DOHH2 (cell line): ENCODE measurements around the gene DNMBP.
A peak's percentile ranks its signal among the peaks of the same experiment; 100 is the strongest.

Source experiments
- H3F3A ChIP-seq: fragments of 200-600 bp; sonication (generic), shearing (Covaris generic); 2 replicates; pipeline ENCODE4 v1.6.0; 2016; ENCODE audit warnings: antibody characterized with exemption, mild to moderate bottlenecking; ENCODE audit not compliant: control insufficient read depth, insufficient read depth
- H3K27ac ChIP-seq: fragments of 200-600 bp; sonication (generic); 2 replicates; pipeline ENCODE4 v1.5.1; 2014; ENCODE audit warnings: low read depth, mild to moderate bottlenecking, low read length, moderate library complexity
- H3K27me3 ChIP-seq: fragments of 200-600 bp; sonication (generic); 2 replicates; pipeline ENCODE4 v1.6.1; 2014; ENCODE audit warnings: mild to moderate bottlenecking, low read length, mixed read lengths; ENCODE audit not compliant: control insufficient read depth
- H3K36me3 ChIP-seq: fragments of 200-600 bp; sonication (generic); 2 replicates; pipeline ENCODE4 v1.6.1; 2014; ENCODE audit warnings: mild to moderate bottlenecking, low read length, moderate library complexity, mixed read lengths; ENCODE audit not compliant: control insufficient read depth
- H3K4me1 ChIP-seq: fragments of 200-600 bp; sonication (generic); 2 replicates; pipeline ENCODE4 v1.6.1; 2014; ENCODE audit warnings: mild to moderate bottlenecking, low read length, mixed read lengths; ENCODE audit not compliant: control insufficient read depth
- H3K4me2 ChIP-seq: fragments of 200-600 bp; sonication (generic); 2 replicates; pipeline ENCODE4 v1.6.0; 2014; ENCODE audit warnings: mild to moderate bottlenecking, low read length, moderate library complexity
- H3K4me3 ChIP-seq: fragments of 200-600 bp; sonication (generic); 2 replicates; pipeline ENCODE4 v1.5.1; 2014; ENCODE audit warnings: mild to moderate bottlenecking, low read length, mixed read lengths
- H3K79me2 ChIP-seq: fragments of 200-600 bp; sonication (generic); 2 replicates; pipeline ENCODE4 v1.6.1; 2014; ENCODE audit warnings: mild to moderate bottlenecking, low read length, mixed read lengths; ENCODE audit not compliant: control insufficient read depth
- H3K9me2 ChIP-seq: fragments of 200-600 bp; sonication (generic); replicated peaks from 2 replicates; pipeline ENCODE4 v1.6.1; 2014; ENCODE audit warnings: mild to moderate bottlenecking, low read length, mixed read lengths; ENCODE audit not compliant: control insufficient read depth
- H3K9me3 ChIP-seq: fragments of 200-600 bp; sonication (generic); 2 replicates; pipeline ENCODE4 v1.6.1; 2014; ENCODE audit warnings: antibody characterized with exemption, low read length, mixed read lengths; ENCODE audit not compliant: control insufficient read depth, insufficient read depth
- H4K20me1 ChIP-seq: fragments of 200-600 bp; sonication (generic); 2 replicates; pipeline ENCODE4 v1.6.0; 2014; ENCODE audit warnings: low read depth, mild to moderate bottlenecking, antibody characterized with exemption, low read length, moderate library complexity; ENCODE audit not compliant: control insufficient read depth, insufficient read depth
- EZH2phosphoT487 ChIP-seq: fragments of 200-600 bp; sonication (generic); IDR thresholded peaks from 2 replicates; pipeline ENCODE4 v1.6.1; 2017; ENCODE audit warnings: borderline replicate concordance, mild to moderate bottlenecking, antibody characterized with exemption, low read length, moderate library complexity, mixed read lengths
- TF ChIP-seq, protein P1 (sequence below): fragments of 200-600 bp; sonication (generic); IDR thresholded peaks from one replicate; pipeline ENCODE4 v1.5.1; 2014; ENCODE audit warnings: antibody characterized with exemption, mild to moderate bottlenecking, low read depth, low read length; ENCODE audit not compliant: poor library complexity, severe bottlenecking

DNMBP gene

DNA sequence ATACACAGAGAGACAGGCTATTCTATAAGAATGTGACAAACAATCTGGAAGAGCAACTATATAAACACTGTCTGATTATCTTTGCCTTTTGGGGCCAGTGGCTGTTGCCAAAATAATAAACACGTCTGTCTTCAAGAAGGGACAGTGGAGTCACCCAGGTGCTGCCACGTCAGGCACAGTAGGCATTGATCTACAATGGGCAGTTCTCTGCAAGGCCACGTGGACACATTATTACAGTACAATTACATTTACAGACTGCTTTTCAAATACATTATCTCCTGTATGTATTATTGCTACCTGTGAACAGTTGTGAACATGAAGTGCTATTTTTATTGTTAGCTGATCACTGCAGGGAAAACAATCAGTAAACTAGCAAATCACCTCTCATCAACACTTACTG, 14.0 kb downstream of the DNMBP start:
- peaks cover 86% of the 10 kb centered on the region for H3K4me1 ChIP-seq
- H3K9me3 ChIP-seq, result no peaks in the 10 kb centered on the region

DNA sequence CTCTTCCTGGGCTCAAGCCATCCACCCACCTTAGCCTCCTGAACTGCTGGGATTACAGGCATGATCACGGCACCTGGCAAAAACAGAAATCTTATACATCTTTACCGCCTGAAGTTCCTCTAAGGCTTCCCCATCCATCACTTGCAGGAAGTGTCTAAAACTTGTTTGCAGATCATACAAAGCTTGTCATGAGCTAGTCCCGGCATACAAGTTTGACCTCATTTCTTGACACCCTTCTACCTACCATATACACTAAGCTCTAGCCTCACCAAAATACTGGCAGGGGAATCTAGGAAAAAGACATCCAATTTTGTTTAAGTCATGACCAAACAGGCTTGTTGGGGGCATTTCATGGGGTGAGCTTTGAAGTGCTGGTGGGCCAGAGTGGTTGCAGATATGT, 14.5 kb downstream of the DNMBP start:
- Histone ChIP-seq H4K20me1 (peaks cover 26% of the 10 kb centered on the region), H3F3A (peaks cover 17% of the 10 kb centered on the region), H3K36me3 (peaks cover 57% of the 10 kb centered on the region), H3K4me3 (peak overlapping the region; percentile 60), H3K9me3 (no peaks in the 10 kb centered on the region), H3K27ac (peak overlapping the region; percentile 56), H3K4me2 (peak overlapping the region; percentile 85), H3K4me1 (peaks cover 83% of the 10 kb centered on the region), H3K9me2 (no peaks in the 10 kb centered on the region), H3K27me3 (no peaks in the 10 kb centered on the region), H3K79me2 (peaks cover 98% of the 10 kb centered on the region)
- no peak for TF ChIP-seq EZH2phosphoT487
- TF ChIP-seq, protein P1, sequence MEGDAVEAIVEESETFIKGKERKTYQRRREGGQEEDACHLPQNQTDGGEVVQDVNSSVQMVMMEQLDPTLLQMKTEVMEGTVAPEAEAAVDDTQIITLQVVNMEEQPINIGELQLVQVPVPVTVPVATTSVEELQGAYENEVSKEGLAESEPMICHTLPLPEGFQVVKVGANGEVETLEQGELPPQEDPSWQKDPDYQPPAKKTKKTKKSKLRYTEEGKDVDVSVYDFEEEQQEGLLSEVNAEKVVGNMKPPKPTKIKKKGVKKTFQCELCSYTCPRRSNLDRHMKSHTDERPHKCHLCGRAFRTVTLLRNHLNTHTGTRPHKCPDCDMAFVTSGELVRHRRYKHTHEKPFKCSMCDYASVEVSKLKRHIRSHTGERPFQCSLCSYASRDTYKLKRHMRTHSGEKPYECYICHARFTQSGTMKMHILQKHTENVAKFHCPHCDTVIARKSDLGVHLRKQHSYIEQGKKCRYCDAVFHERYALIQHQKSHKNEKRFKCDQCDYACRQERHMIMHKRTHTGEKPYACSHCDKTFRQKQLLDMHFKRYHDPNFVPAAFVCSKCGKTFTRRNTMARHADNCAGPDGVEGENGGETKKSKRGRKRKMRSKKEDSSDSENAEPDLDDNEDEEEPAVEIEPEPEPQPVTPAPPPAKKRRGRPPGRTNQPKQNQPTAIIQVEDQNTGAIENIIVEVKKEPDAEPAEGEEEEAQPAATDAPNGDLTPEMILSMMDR, result no peak

More for the DNA sequence above, 14.0 kb downstream of the DNMBP start:
- no peak for TF ChIP-seq EZH2phosphoT487
- TF ChIP-seq, protein P1, result no peak
- peak overlapping the region; percentile 85 for H3K4me2 ChIP-seq
- no peaks in the 10 kb centered on the region for H3K9me2 ChIP-seq
- H3K36me3 ChIP-seq, result peaks cover 62% of the 10 kb centered on the region
- H3F3A ChIP-seq, result peaks cover 20% of the 10 kb centered on the region
- H3K27ac ChIP-seq, result peak overlapping the region; percentile 56
- no peaks in the 10 kb centered on the region for H3K27me3 ChIP-seq
- peaks cover 98% of the 10 kb centered on the region for H3K79me2 ChIP-seq
- H4K20me1 ChIP-seq, result peaks cover 30% of the 10 kb centered on the region
- H3K4me3 ChIP-seq, result peak overlapping the region; percentile 60; the same call in 1 of the 2 replicates

DNA sequence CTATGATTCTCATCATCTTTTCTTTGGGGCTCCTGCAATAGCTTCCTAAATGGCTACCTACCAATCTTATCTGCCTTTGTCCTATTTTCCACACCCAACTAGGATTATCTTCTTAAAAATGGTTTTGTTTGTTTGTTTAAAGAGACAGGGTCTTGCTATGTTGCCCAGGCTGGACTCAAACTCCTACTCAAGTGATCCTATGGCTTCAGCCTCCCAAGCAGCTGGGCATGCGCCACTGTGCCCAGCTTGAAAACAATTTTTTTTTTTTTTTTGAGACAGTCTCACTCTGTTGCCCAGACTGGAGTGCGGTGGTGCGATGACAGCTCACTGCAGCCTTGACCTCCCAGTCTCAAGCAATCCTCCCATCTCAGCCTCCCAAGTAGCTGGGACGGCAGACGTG, 14.9 kb downstream of the DNMBP start:
- Histone ChIP-seq H3F3A (peaks cover 12% of the 10 kb centered on the region), H3K4me2 (peak overlapping the region; percentile 85), H3K4me3 (peak overlapping the region; percentile 60), H3K9me2 (no peaks in the 10 kb centered on the region), H3K27me3 (no peaks in the 10 kb centered on the region), H4K20me1 (peaks cover 22% of the 10 kb centered on the region), H3K36me3 (peaks cover 57% of the 10 kb centered on the region), H3K27ac (peak overlapping the region; percentile 56), H3K9me3 (no peaks in the 10 kb centered on the region), H3K4me1 (peaks cover 83% of the 10 kb centered on the region), H3K79me2 (peaks cover 98% of the 10 kb centered on the region)
- TF ChIP-seq, protein P1, result no peak
- TF ChIP-seq EZH2phosphoT487, result no peak
